ENCODE data around the gene RNF217.
"Not testable (repeated sequence)": the region's sequence is repeated elsewhere in the genome, so short reads cannot be mapped to it uniquely, and the experiment has no call there.

Gene RNF217

GRCh38 chr6:124963416-124963785 lies 1.2 kb downstream of the RNF217 start:
- FAIRE-seq = no peak

DNA sequence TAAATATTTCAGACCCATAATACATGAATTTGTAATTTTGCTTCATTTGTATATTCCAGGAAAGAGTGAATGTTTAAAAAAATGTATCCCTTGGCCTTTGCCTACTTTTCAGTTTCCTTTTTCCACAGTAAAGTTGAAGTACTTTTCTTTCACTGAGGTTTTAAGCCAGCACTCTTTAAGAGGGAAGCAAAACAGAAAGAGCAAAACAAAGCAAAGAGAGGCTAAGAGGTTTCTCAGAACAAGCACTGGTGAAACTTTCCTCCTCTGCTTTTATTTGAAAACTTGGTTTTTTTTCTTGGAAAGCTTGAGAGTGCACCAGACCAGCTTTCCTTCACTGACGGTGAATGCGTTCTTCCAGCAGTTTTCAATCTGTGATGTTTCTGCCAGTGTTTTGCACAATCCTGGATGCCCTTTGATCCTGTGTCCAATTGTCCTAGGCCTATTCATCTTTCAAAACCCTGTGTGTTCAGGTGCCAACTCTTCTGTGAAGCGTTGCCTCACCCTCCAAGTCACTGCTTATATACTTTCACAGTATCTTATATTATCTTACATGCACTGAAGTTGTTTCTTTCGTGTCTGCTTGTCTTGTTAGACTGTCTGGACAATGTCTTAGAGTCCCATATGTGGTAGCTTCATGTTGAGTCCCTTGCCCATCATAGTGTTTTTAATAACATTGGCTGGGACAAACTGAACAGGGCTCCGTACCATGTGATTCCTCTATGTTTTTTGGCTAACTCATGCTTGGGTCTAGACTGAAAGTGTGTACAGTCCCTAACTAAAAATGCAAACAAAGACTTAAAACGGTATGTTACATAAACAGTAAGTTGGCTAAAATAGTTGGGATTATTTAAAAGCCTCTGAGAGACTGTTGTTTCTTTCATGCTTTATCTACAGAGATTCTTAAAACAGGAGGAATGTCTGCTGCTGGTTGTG lies 1.9 kb downstream of the RNF217 start:
- FAIRE-seq = no peak

DNA sequence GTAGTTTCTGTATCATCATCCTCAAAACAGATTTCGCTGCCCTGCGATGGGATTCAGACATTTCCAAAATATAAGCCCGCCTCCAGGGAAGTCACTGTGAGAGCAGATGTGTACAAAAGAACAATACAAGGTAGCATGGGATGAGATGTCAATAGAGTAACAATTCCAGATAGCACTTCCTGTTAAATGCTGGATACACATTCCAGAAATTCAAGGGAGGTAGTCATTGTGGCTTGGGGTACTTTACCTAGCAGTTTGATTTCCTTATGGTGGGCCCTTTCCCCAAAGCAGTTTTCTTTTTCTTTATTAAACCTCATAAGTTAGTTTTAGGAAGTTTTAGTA lies 2.5 kb downstream of the RNF217 start:
- FAIRE-seq = no peak

DNA sequence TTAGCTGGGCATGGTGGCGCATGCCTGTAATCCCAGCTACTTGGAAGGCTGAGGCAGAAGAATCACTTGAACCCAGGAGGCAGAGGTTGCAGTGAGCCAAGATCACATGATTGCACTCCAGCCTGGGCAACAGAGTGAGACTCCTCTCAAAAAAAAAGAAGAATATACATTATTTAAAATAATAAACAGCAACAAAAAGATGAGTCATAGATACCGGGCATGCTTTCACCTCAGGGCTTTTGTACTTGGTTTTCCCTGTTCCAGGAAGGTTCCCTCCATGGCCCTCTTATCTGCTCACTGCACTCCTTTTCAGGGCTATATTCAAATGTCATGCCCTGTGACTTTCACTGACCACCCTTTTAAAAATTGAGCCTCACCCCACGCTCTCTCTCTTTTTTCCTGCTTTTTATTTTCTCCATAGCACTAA lies 3.2 kb downstream of the RNF217 start:
- not testable (repeated sequence) for FAIRE-seq

DNA sequence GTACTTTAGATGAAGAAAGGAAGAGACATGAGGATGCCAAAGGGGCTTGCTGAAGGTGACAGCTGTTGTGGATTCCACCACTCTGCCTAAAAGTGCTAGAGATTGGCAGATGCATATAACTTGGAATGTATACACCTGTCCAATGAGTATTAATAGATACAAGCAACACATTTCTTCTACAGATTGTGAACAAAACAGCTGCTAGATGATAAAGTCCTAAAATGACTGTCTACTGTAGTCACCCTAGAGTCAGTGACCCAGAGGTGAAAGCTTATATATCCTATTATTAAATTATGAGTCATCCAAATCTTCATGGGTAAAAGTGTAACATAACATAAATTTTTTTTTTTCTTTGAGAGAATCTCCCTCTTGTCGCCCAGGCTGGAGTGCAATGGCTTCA lies 5.2 kb downstream of the RNF217 start:
- no peak for FAIRE-seq

DNA sequence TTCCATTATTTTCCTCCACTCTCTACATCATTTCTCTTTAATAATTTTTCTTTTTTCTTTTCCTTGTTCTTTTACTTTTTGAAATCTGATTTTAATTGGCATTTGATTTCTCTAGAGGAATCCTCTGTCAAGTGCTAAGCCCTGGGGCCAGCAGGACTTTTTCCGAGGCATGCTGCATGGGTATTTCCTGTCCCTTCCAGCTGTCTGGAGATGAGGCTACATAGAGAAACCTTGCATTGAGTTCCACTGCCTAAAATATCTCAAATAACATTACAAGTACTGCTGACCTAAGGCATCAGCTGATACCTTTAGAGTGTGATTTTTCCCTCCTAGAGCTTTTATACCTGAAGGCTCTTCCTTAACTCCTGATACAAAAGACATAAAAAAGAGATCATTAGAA lies 6.2 kb downstream of the RNF217 start:
- FAIRE-seq = no peak

- FAIRE-seq = no peak
Observed at GRCh38 chr6:124970243-124970642, 8.0 kb downstream of the RNF217 start.

DNA sequence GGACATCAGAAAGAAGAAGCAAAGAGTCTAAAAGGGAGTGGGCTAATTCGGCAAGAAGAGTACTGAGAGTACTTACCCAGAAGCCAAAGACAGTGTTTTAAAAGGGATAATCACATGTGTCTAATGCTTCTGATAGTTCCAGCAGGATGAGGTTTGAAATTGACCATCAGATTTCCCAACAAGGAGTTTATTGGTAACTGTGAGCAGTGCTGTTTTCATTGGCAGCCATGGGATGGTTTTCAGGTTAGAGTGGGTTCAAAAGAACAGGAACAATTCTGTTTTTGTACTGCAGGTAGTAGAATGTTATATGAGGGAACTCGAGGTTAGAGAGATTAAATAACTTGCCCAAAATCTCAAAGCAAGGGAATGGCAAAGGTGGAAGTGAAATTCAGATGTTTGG lies 8.5 kb downstream of the RNF217 start:
- no peak for FAIRE-seq

GRCh38 chr6:124973780-124974179 lies 11.5 kb downstream of the RNF217 start:
- no peak for FAIRE-seq

GRCh38 chr6:124974771-124975377 lies 12.6 kb downstream of the RNF217 start:
- FAIRE-seq = no peak

- FAIRE-seq = no peak
Observed at GRCh38 chr6:124977067-124977908, 15.1 kb downstream of the RNF217 start.

DNA sequence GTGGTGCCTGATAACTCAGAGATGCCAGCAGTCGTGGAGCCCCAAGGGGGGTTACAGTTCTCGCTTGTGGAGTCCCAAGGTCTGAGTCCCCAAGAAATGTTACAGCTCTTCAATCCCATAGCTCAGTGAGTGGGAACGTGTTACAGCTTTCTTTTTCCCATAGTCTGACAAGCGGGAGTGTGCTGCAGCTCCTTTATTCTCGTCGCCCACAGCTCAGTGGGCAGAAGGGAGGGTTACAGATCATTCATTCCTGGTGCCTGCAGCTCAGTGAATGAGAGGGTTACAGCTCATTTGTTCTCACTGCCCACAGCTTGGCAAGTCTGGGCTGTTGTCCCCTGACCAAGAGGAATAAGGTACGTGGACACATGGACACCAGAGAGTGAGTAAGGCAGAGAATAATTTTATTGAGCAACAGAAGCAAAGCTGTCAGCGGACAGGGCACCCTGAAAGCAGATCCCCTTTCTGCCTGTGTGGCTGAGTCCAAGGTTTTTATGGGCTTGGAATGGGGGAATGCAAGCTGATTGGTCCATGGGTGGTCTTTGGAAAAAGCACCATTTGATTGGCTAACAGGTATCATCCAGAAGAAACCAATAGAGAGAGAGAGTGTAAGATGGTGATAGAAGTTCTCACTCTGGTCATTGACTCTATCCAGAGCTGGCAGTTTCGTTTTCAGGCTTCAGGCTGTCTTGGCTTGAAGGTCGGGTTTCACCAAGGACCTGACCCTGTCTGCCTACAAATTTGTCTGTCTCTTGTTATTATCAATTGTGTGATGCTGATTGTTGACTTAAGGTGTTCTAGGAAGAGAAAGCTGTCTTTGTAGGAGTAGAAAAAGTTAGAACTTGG lies 16.4 kb downstream of the RNF217 start:
- no peak for FAIRE-seq

DNA sequence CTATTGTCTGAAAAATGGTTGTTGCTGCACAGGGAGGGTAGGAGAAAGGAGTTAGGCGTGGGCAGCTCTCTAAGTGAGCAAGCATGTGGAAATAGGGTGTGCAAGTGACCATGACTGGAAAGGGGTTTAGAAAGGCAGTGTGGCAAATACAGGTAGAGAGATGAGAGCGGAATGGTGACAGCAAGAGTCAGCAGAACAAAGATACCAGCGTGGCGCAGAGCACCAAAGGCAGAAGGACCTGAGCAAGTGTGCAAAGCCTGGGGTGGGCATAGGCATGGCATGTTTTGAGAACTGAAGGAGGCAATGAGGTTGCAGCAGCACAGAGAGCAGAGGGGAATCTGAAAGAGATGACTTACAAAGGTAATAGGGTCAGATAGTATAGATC lies 17.0 kb downstream of the RNF217 start:
- no peak for FAIRE-seq

DNA sequence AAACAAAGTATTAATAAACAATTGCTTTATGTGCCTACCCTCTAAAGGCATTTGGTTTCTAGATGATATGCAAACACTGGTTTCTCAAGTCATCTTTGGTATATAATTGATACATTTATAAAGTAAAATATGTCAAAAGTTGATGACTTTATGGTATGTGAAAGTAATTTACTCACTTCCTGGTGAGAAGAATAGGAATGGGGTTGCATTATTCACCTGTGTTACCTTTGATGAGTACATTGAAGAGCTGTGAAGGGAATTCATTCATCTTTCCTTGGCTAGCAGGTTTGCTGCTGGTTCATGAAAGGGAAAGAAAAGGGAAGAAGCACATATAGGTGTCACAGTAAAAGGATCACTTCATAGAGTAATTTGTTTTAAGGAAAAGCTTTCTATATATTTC lies 20.4 kb downstream of the RNF217 start:
- no peak for FAIRE-seq

- FAIRE-seq = no peak
Observed at GRCh38 chr6:124983383-124984083, 21.3 kb downstream of the RNF217 start.

DNA sequence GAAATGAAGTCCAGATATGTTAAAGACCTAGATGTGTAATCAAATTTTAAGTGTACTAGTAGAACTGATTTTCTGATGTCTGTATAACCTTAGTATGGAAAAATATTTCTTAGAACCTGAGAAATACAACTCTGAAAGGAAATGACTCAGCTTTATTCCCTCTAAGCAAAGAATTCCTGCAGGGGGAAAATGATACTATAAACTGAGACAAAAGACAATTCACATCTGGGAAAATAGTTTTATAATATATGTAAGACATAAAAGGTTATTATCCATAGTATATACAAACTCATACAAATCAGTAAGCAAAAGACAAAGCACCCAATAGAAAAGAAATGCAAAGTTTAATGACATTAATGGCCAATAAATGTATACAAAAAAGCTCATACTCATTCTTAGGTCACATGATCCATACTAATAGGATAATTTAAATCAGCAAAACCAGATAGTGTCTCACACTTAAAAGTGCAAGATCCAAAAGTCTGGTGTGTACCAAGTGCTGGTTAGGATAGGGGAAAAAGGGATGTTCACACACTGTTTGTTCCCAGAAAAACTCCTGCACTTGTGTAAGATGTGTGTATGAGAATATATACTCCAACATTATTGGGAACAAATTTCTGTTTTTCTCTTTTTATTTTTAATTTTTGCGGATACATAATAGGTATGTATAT lies 22.6 kb downstream of the RNF217 start:
- no peak for FAIRE-seq

DNA sequence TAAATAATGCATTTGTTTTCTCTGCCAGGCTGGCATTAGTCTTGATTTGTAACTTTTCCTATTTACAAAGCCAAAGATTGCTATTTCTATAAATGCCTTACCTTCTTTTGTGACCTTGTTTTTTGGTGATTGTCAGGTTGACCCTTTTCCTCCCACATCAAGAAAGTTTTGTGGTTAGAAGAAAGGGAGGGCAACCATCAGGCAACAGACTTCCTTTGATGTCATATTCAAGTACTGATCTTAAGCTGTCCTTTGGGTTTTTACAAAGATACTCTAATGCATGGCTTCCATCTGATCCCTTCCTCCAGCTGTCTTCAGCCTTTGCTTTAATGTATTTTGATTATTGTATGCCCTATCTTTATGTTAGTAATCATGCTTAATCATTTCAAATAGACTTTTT lies 23.9 kb downstream of the RNF217 start:
- no peak for FAIRE-seq

- no peak for FAIRE-seq
Observed at GRCh38 chr6:124987291-124987690, 25.1 kb downstream of the RNF217 start.

DNA sequence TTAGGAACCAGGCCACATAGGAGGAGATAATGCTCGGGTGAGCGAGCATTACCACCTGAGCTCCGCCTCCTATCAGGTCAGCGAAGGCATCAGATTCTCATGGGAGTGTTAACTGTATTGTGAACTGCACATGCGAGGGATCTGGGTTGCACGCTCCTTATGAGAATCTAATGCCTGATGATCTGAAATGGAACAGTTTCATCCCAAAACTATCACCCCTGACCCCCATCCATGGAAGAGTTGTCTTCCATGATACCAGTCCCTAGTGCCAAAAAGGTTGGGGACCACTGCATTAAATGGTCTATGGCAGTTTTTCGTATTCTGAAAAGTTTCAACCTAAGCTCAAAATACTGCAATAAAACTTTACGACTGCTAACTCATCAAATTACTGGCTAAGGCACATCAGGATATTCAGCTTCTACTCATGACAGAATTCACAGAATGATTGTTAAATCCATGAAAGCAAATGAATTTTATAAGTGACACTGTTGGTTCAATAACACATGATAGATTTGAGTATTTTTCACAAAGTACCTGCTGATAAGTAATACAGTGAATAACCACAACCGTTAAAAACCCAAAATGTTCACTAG lies 25.9 kb downstream of the RNF217 start:
- FAIRE-seq = no peak

DNA sequence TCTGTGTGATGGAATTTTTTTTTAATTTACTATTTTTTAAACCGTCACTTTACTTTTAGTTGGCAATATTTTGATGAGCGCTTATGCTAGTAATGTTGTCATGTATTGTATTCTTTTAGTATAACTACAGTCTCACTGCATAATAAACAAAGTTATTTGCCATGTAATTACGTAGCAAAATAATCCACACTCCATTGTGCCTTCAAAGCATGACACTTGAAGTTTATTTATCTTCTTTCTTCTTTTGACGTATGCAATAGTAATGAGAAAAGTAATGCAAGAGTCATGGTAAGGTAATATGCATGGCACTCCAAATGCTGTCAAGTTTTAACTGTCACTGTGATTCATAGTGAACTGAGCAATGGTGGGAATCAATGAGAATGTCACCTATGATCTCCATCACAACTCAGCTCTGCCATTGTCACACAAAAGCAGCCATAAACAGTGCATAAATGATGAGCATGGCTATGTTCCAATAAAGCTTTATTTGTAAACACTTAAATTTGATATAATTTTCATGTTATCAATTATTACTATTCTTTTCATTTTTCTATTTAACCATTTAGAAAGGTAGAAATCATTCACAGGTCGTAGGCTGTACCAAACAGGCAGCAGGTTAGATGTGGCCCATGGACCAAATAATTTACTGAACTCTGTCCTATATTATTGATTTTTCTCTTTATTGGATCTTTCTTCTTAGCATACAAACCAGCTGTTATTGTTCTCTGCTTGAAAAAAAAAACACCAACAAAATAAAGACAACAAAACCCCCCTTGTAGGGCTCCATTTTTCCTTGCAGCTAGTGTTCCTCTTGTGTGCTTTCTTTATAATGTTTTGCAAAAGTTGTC lies 27.1 kb downstream of the RNF217 start:
- FAIRE-seq = no peak
